ENCODE results near the gene SHPK. TPM values are rescaled to one million over a fixed set of nuclear protein-coding genes. Genes with fewer than 3 reads are reported as not detected.

Gene SHPK
- total RNA-seq, 1 experiment from 2014 or later = 41.2 TPM

GRCh38 chr17:3663102-3664011 is 27.3 kb upstream of the SHPK start:
- DNase-seq (ENCODE audit: low spot score) = no peak
- in situ Hi-C loops (cut with HindIII; ENCODE audit: low sequenced_read_pairs) = no loop called here

DNA sequence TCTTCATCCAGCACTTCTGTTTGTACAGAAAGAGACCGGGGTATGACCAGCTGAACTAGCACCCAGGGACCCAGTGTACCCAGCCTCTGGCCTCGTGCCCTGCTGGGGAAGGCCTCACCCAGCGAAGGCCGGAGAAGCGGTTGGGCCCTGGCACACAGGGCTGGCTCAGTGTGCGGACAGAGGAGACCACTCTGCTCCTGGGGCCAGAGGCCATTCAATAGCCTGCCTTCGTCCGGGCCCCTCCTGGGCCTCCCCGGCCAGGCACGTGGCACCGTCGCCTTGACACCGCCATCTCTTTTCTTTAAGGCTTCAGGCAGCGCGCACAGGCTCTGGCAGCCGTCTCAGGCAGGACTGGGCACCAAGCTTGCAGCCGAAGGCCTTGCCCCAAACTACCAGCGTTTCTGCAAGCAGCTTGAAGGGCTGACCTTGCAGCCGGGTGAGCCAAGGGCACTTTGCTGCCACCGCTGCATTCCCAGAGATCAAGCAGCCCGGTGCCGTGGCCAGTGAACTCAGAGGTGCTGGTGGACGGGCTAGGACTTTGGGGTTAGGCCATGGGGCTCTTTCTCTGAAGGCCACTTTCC is 24.4 kb upstream of the SHPK start:
- DNase-seq (ENCODE audit: low spot score) = no peak
- in situ Hi-C loops (cut with HindIII; ENCODE audit: low sequenced_read_pairs) = no loop called here

DNA sequence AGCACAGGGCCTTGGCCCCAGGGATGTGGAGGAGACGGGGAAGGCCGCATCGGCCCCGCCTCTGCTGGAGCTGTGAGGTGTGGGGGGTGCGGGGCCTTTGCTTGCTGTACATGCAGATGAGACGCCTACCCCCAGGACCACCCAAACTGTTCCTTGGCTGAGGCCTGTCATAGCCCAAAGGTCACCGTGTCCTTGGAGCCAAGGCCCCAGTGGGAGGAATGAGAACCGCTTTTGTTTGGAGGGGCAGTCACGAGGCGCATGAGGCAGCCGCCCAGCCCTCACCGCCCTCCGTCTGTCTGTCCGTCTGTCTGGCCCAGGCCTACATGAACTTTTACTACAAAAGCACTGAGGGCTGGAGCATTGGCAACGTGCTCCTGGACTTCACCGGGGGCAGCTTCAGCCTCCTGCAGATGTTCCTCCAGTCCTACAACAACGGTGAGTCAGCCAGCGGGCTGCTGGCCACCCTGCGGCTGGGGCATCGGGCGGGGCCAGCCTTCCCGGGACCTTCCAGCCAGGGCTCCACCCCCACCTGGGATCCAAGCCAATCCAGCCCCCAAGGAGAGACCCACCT is 23.6 kb upstream of the SHPK start:
- in situ Hi-C loops (cut with HindIII; ENCODE audit: low sequenced_read_pairs) = no loop called here
- DNase-seq (ENCODE audit: low spot score) = no peak

- DNase-seq (ENCODE audit: low spot score) = no peak
- in situ Hi-C loops (cut with HindIII; ENCODE audit: low sequenced_read_pairs) = no loop called here
Observed at GRCh38 chr17:3658784-3659449, 22.9 kb upstream of the SHPK start.

DNA sequence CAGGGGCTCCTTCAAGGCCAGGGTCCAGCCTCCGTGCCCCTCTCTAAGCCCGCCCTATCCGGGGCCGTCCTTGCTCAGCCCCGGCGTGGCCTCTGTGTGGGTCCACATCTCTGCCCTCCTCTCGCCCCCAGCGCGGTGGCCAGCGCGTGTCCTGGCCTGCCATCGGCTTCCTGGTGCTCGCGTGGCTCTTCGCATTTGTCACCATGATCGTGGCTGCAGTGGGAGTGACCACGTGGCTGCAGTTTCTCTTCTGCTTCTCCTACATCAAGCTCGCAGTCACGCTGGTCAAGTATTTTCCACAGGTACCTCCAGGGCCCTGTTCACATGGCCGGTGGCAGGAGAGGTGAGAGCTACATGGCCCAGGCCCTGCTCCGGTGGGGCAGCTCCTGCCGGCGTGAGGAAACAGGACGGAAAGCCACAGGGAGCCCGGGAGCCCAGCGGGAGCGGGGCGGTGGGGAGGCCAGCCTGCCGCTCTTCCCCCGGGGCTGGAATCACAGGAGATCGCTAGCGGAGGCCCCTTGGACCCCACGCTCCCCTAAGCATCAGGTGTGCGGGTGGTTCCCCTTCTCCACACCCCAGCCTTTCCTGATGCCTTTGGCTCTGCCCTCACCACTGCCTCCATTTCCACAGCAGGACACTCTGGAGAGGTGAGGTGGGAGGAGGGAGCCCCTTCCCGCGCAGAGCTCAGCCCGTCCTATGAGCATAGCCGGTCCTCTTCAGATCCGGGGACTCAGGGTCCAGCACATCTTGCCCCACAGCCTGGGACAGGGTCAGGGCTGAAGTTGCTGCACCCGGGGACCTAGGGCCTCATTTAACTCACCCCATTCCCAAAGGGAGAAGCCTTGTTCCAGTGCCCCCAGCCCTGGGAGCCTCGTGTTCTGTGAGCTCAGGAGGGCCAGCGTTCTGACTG is 22.1 kb upstream of the SHPK start:
- no peak for DNase-seq (ENCODE audit: low spot score)
- in situ Hi-C loops (cut with HindIII; ENCODE audit: low sequenced_read_pairs) = no loop called here

- in situ Hi-C loops (cut with HindIII; ENCODE audit: low sequenced_read_pairs) = no loop called here
- no peak for DNase-seq (ENCODE audit: low spot score)
Observed at GRCh38 chr17:3657588-3657869, 21.5 kb upstream of the SHPK start.

DNA sequence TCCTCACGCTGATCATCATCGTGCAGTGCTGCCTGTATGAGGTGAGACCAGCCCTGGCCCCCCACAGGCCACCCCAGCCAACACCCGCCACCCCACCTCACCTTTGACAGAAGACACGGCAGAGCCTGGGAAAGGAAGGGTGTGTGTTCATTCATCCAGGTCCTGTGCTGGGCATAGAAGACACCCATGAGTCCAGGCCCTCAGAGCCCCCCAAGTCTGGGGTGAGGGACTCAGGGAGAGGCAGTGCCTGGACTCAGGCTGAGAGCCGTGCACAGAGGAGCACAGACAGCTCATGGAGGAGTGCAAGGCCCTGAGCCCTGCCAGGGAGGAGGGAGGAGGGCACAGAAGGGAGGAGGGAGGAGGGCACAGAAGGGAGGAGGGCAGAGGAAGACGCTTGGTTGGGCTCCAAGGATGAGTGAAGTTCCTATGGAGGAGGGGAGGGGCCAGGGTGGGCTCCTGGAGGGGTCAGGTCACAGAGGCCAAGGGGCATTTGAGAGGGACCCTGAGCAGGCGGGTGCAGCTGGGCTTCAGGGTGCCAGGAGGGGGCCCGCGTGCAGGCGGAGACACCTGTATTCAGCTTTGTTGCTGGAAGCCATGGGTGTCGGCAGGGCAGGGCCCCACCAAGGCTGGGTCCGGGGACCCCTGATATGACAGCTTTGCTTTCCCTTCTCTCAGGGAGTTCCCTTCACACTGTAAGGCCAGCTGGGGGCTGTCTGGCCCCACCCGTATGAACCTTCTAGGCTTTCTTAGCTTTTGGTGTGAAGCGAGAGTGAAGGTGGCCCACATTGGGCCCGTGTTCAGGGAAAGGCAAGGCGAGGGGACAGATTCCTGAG is 20.9 kb upstream of the SHPK start:
- in situ Hi-C loops (cut with HindIII; ENCODE audit: low sequenced_read_pairs) = no loop called here
- no peak for DNase-seq (ENCODE audit: low spot score)

DNA sequence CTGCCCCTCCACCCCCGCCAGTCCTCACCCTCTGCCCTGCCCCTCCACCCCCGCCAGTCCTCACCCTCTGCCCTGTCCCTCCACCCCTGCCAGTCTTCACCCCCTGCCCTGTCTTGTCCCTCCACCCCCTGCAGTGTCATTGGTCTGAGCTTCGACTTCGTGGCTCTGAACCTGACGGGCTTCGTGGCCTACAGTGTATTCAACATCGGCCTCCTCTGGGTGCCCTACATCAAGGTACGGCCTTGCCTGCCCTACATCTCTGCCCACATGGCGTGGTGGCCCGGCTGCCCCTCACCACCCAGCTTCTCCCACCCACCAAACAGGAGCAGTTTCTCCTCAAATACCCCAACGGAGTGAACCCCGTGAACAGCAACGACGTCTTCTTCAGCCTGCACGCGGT is 20.3 kb upstream of the SHPK start:
- in situ Hi-C loops (cut with HindIII; ENCODE audit: low sequenced_read_pairs) = no loop called here

DNA sequence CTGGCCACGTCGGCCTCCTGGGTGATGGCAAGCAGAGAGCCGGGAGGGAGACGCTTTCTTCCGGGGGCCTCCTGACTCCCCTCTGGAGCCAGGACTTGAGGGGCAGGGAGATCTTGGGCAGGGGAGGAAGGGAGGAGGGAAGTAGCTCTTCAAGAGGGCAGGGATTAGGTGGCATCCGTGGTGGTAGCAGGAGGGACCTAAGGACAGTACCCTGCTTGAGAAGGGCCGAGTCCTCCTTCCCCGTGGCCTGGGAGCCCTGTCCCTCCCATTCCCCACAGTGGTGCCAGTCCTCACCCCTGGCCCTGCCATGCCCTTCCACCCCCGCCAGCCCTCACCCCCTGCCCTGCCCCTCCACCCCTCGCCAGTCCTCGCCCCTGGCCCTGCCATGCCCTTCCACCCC is 19.7 kb upstream of the SHPK start:
- in situ Hi-C loops (cut with HindIII; ENCODE audit: low sequenced_read_pairs) = no loop called here
- no peak for DNase-seq (ENCODE audit: low spot score)

More for the DNA sequence above, 20.3 kb upstream of the SHPK start:
- DNase-seq (ENCODE audit: low spot score) = no peak

DNA sequence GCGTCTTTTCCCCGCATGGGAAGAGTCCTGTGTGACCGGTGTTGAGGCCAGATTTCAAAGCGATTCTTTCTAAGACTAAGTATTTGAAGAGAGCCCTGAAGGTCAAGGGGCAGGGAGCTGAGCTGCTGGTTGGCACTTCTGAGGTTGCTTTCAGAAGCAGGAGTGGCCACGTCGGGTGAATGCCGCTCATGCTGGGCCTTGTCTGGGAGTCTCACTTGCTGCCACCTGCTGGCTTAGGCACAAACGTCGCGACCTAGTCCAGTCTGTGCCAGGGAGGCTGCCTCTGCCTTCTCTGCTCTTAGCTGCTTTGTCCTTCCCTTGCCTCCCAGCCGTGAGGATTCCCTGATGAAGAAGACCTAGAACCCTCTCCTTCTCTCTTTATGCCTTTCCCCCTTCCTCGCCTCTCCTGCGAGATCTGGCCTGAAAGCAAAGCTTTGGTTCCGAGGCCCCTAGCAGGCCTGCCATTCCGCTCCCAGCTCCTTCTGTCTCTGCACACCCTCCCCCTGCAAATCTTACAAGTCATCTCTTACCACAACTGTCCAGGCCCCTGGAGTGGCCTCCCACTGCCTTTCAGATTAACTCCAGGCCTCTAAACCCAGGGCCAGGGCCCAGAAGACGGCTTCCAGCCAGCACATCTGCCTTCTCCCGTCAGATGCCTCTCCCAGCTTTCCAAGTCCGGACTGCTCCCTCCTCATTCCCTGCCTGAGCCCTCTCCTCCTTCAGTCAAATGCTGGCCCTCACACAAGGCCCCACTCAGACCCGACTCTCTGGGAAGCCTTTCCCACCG is 11.9 kb upstream of the SHPK start:
- in situ Hi-C loops (cut with HindIII; ENCODE audit: low sequenced_read_pairs) = no loop called here
- DNase-seq (ENCODE audit: low spot score) = peak; percentile 25

- no peak for DNase-seq (ENCODE audit: low spot score)
- in situ Hi-C loops (cut with HindIII; ENCODE audit: low sequenced_read_pairs) = no loop called here
Observed at GRCh38 chr17:3647251-3647650, 11.2 kb upstream of the SHPK start.

GRCh38 chr17:3645310-3645709 is 9.3 kb upstream of the SHPK start:
- DNase-seq (ENCODE audit: low spot score) = no peak
- in situ Hi-C loops (cut with HindIII; ENCODE audit: low sequenced_read_pairs) = no loop called here

DNA sequence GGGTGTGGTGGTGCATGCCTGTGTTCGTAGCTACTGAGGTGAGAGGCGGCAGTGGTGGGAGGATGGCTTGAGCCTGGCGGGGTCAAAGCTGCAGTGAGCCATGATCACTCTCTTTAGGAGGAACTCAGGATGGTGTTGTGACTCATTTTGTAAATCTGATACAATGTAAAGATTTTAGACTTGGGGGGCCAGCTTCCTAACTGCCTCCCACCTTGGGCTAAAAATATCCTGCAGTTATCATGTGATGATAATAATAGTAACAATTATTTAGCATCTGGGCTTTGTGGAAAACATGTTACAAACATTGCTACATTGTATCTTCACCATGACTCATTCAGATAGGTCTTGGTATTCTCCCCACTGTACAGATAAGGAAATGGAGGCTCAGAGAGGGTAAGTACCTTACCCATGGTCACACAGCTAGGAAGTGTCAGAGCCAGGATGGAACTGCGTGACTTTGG is 7.9 kb upstream of the SHPK start:
- DNase-seq (ENCODE audit: low spot score) = no peak
- in situ Hi-C loops (cut with HindIII; ENCODE audit: low sequenced_read_pairs) = no loop called here

GRCh38 chr17:3641717-3642486 is 5.9 kb upstream of the SHPK start:
- no peak for DNase-seq (ENCODE audit: low spot score)
- in situ Hi-C loops (cut with HindIII; ENCODE audit: low sequenced_read_pairs) = no loop called here

GRCh38 chr17:3641014-3641413 is 5.0 kb upstream of the SHPK start:
- no peak for DNase-seq (ENCODE audit: low spot score)
- in situ Hi-C loops (cut with HindIII; ENCODE audit: low sequenced_read_pairs) = no loop called here

DNA sequence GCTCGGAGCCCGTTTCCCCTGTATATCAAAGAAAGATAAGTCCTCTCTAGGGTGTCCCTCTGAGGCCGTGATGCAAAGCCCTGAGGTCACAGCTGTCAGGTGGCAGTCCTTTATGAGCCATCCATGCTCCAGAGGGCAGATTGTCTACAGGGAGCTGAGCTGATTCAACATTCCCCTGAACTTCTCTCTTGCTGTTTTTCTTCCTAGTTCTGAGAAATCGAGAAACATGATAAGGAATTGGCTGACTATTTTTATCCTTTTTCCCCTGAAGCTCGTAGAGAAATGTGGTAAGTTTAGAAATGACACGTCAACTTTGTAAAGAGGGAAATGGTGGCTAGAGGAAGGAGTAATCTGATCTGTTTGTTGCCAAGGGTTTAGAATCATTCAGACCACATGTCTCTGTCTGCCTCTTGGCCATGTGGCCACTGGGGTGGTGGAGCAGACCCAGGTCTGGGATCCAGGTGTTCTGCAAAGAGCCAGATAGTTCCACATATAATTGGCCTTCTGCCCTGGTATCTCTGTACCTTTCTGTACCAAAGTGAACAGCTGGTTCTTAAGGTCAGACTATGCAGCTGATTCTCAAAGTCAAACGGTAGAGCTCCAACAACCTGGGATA is 4.0 kb upstream of the SHPK start:
- in situ Hi-C loops (cut with HindIII; ENCODE audit: low sequenced_read_pairs) = no loop called here

More for the DNA sequence above, 4.0 kb upstream of the SHPK start:
- no peak for DNase-seq (ENCODE audit: low spot score)
